ENCODE measurements around the gene DCBLD1. TPM values are rescaled to one million over a fixed set of nuclear protein-coding genes. Genes with fewer than 3 reads are reported as not detected.

The DCBLD1 gene
- total and polyA plus RNA-seq, 2 of the 13 experiments (the other 11 are each of a cell fraction or from before 2014, with no cell fraction given) = 23.2 to 41.5 TPM

DNA sequence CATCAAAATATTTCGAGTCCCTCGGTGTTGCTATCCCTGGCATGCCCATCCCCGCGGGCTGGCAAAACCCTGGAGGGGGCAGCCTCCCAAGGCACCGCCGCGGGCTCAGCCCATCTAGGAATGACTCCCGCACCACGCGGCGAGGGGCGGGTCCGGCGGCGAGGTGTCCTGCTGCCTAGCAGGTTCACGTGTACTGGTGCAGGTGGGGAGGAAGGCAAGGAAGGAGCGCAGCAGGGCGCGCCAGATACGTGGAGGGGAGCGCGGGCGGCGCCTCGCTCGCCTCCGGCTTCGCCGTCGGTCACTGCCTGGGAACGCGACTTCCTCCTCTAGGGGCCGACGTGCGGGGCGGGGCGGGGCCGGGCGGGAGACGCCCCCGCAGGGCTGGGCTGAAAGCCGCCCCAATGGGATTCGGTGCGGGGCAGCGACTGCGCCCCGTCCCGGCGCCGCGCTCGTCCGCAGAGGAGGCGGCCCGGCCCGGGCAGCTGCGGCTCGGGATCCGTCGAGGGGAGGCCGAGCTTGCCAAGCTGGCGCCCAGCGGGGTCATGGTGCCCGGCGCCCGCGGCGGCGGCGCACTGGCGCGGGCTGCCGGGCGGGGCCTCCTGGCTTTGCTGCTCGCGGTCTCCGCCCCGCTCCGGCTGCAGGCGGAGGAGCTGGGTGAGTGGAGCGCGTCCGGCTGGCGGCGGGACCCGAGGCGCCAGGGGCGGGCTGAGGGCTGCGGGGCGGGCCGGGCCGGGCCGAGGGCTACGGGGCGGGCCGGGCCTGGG, at the start of gene DCBLD1 (continued):
- TF ChIP-seq SAP130 (CRISPR knock-in tag; IDR thresholded peaks at IDR 0.05; ENCODE audit: low read depth) (peak; percentile 94), ZNF264 (CRISPR knock-in tag; IDR thresholded peaks at IDR 0.05) (no peak), CHD4 (IDR thresholded peaks at IDR 0.05; ENCODE audit: borderline replicate concordance, low read length) (no peak), ZFP82 (CRISPR knock-in tag; IDR thresholded peaks at IDR 0.05; ENCODE audit: borderline replicate concordance) (peak; percentile 90), HDAC2 (CRISPR knock-in tag; IDR thresholded peaks at IDR 0.05) (peak; percentile 74), KLF15 (CRISPR knock-in tag; IDR thresholded peaks at IDR 0.05; ENCODE audit: borderline replicate concordance) (no peak)
- TF ChIP-seq, protein P1, sequence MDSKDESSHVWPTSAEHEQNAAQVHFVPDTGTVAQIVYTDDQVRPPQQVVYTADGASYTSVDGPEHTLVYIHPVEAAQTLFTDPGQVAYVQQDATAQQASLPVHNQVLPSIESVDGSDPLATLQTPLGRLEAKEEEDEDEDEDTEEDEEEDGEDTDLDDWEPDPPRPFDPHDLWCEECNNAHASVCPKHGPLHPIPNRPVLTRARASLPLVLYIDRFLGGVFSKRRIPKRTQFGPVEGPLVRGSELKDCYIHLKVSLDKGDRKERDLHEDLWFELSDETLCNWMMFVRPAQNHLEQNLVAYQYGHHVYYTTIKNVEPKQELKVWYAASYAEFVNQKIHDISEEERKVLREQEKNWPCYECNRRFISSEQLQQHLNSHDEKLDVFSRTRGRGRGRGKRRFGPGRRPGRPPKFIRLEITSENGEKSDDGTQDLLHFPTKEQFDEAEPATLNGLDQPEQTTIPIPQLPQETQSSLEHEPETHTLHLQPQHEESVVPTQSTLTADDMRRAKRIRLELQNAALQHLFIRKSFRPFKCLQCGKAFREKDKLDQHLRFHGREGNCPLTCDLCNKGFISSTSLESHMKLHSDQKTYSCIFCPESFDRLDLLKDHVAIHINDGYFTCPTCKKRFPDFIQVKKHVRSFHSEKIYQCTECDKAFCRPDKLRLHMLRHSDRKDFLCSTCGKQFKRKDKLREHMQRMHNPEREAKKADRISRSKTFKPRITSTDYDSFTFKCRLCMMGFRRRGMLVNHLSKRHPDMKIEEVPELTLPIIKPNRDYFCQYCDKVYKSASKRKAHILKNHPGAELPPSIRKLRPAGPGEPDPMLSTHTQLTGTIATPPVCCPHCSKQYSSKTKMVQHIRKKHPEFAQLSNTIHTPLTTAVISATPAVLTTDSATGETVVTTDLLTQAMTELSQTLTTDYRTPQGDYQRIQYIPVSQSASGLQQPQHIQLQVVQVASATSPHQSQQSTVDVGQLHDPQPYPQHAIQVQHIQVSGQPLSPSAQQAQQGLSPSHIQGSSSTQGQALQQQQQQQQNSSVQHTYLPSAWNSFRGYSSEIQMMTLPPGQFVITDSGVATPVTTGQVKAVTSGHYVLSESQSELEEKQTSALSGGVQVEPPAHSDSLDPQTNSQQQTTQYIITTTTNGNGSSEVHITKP (CRISPR knock-in tag; IDR thresholded peaks at IDR 0.05; ENCODE audit: low read depth) = 0 out of 2 replicates have a peak, but pooled peaks have one; percentile 19
- TF ChIP-seq, protein P2, sequence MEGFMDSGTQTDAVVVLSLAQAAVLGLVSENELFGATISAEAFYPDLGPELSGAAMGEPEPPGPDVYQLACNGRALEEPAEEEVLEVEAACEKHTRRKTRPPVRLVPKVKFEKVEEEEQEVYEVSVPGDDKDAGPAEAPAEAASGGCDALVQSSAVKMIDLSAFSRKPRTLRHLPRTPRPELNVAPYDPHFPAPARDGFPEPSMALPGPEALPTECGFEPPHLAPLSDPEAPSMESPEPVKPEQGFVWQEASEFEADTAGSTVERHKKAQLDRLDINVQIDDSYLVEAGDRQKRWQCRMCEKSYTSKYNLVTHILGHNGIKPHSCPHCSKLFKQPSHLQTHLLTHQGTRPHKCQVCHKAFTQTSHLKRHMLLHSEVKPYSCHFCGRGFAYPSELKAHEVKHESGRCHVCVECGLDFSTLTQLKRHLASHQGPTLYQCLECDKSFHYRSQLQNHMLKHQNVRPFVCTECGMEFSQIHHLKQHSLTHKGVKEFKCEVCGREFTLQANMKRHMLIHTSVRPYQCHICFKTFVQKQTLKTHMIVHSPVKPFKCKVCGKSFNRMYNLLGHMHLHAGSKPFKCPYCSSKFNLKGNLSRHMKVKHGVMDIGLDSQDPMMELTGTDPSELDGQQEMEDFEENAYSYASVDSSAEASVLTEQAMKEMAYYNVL (CRISPR knock-in tag; IDR thresholded peaks at IDR 0.05; ENCODE audit: borderline replicate concordance) = peak; percentile 48
- TF ChIP-seq, protein P3, sequence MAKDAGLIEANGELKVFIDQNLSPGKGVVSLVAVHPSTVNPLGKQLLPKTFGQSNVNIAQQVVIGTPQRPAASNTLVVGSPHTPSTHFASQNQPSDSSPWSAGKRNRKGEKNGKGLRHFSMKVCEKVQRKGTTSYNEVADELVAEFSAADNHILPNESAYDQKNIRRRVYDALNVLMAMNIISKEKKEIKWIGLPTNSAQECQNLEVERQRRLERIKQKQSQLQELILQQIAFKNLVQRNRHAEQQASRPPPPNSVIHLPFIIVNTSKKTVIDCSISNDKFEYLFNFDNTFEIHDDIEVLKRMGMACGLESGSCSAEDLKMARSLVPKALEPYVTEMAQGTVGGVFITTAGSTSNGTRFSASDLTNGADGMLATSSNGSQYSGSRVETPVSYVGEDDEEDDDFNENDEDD (CRISPR knock-in tag; IDR thresholded peaks at IDR 0.05; ENCODE audit: borderline replicate concordance) = peak; percentile 84
- TF ChIP-seq, protein P4, sequence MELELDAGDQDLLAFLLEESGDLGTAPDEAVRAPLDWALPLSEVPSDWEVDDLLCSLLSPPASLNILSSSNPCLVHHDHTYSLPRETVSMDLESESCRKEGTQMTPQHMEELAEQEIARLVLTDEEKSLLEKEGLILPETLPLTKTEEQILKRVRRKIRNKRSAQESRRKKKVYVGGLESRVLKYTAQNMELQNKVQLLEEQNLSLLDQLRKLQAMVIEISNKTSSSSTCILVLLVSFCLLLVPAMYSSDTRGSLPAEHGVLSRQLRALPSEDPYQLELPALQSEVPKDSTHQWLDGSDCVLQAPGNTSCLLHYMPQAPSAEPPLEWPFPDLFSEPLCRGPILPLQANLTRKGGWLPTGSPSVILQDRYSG (CRISPR knock-in tag; IDR thresholded peaks at IDR 0.05) = peak; percentile 88; the same call in 1 of the 2 replicates
- TF ChIP-seq, protein P5, sequence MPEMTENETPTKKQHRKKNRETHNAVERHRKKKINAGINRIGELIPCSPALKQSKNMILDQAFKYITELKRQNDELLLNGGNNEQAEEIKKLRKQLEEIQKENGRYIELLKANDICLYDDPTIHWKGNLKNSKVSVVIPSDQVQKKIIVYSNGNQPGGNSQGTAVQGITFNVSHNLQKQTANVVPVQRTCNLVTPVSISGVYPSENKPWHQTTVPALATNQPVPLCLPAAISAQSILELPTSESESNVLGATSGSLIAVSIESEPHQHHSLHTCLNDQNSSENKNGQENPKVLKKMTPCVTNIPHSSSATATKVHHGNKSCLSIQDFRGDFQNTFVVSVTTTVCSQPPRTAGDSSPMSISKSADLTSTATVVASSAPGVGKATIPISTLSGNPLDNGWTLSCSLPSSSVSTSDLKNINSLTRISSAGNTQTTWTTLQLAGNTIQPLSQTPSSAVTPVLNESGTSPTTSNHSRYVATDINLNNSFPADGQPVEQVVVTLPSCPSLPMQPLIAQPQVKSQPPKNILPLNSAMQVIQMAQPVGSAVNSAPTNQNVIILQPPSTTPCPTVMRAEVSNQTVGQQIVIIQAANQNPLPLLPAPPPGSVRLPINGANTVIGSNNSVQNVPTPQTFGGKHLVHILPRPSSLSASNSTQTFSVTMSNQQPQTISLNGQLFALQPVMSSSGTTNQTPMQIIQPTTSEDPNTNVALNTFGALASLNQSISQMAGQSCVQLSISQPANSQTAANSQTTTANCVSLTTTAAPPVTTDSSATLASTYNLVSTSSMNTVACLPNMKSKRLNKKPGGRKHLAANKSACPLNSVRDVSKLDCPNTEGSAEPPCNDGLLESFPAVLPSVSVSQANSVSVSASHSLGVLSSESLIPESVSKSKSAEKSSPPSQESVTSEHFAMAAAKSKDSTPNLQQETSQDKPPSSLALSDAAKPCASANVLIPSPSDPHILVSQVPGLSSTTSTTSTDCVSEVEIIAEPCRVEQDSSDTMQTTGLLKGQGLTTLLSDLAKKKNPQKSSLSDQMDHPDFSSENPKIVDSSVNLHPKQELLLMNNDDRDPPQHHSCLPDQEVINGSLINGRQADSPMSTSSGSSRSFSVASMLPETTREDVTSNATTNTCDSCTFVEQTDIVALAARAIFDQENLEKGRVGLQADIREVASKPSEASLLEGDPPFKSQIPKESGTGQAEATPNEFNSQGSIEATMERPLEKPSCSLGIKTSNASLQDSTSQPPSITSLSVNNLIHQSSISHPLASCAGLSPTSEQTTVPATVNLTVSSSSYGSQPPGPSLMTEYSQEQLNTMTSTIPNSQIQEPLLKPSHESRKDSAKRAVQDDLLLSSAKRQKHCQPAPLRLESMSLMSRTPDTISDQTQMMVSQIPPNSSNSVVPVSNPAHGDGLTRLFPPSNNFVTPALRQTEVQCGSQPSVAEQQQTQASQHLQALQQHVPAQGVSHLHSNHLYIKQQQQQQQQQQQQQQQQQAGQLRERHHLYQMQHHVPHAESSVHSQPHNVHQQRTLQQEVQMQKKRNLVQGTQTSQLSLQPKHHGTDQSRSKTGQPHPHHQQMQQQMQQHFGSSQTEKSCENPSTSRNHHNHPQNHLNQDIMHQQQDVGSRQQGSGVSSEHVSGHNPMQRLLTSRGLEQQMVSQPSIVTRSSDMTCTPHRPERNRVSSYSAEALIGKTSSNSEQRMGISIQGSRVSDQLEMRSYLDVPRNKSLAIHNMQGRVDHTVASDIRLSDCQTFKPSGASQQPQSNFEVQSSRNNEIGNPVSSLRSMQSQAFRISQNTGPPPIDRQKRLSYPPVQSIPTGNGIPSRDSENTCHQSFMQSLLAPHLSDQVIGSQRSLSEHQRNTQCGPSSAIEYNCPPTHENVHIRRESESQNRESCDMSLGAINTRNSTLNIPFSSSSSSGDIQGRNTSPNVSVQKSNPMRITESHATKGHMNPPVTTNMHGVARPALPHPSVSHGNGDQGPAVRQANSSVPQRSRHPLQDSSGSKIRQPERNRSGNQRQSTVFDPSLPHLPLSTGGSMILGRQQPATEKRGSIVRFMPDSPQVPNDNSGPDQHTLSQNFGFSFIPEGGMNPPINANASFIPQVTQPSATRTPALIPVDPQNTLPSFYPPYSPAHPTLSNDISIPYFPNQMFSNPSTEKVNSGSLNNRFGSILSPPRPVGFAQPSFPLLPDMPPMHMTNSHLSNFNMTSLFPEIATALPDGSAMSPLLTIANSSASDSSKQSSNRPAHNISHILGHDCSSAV (CRISPR knock-in tag; IDR thresholded peaks at IDR 0.05; ENCODE audit: borderline replicate concordance) = no peak
